Measurements from ENCODE around the gene REXO5. TPM values are rescaled to one million over a fixed set of nuclear protein-coding genes. Genes with fewer than 3 reads are reported as not detected.

The REXO5 gene
- total and polyA plus RNA-seq, 7 donors = 0.63 to 1.8 (median 1.1) TPM

- no peak overlapping the region for H3K4me3 ChIP-seq
- intact Hi-C loops (cut with DNase I) = loop anchor here in 1 of 2 donors (5.0 kb wide), 1 partner anchor 33 kb away; the partner anchor contains the start of genes DCUN1D3 and LYRM1
Measured at GRCh38 chr16:20868890-20869289, 62.6 kb downstream of the REXO5 start.

GRCh38 chr16:20870122-20870820 lies 63.9 kb downstream of the REXO5 start:
- ATAC-seq (no peak), DNase-seq (no peak)
- peaks cover 74% of the 10 kb centered on the region for H3K4me1 ChIP-seq
- H3K27me3 ChIP-seq (ENCODE audit: insufficient read depth in 3 of 3, low read length in 2 of 3) = no peaks in the 10 kb centered on the region
- no peaks in the 10 kb centered on the region for H3K36me3 ChIP-seq (ENCODE audit: insufficient read depth in 1 of 2, low read depth in 1 of 2)
- no peak overlapping the region for H3K4me3 ChIP-seq
- WGBS, 3 donors = 64 to 77% (median 67%) methylated on average over 2 of the region's 2 CpGs
- H3K27ac ChIP-seq = no peak overlapping the region
- intact Hi-C loops (cut with DNase I) = no loop called here
- no peak for TF ChIP-seq CTCF (IDR thresholded peaks at IDR 0.05)
- H3K9me3 ChIP-seq = no peaks in the 10 kb centered on the region

More at GRCh38 chr16:20868890-20869289, 62.6 kb downstream of the REXO5 start:
- no peaks in the 10 kb centered on the region for H3K36me3 ChIP-seq (ENCODE audit: insufficient read depth in 1 of 2, low read depth in 1 of 2)
- WGBS, 3 donors = 6 to 9% (median 7%) methylated on average over 3 of the region's 3 CpGs
- peak; percentile 89 to 93 for DNase-seq
- no peaks in the 10 kb centered on the region for H3K9me3 ChIP-seq
- no peak for TF ChIP-seq CTCF (IDR thresholded peaks at IDR 0.05)
- H3K4me1 ChIP-seq = peaks cover 65% of the 10 kb centered on the region
- H3K27ac ChIP-seq = no peak overlapping the region
- no peaks in the 10 kb centered on the region for H3K27me3 ChIP-seq (ENCODE audit: insufficient read depth in 3 of 3, low read length in 2 of 3)
- ATAC-seq = peak; percentile 76 to 92 (median 90)

- intact Hi-C loops (cut with DNase I) = no loop called here
- Histone ChIP-seq H3K27me3 (ENCODE audit: insufficient read depth in 3 of 3, low read length in 2 of 3) (no peaks in the 10 kb centered on the region), H3K9me3 (no peaks in the 10 kb centered on the region), H3K4me1 (peaks cover 66% of the 10 kb centered on the region), H3K4me3 (no peak overlapping the region), H3K27ac (no peak overlapping the region), H3K36me3 (ENCODE audit: insufficient read depth in 1 of 2, low read depth in 1 of 2) (no peaks in the 10 kb centered on the region)
- no peak for TF ChIP-seq CTCF (IDR thresholded peaks at IDR 0.05)
- WGBS, 3 donors = 8 to 60% (median 17%) methylated on average over 2 of the region's 2 CpGs
- ATAC-seq (no peak), DNase-seq (no peak)
Measured at GRCh38 chr16:20871258-20871657, 64.9 kb downstream of the REXO5 start.

GRCh38 chr16:20871941-20872815 lies 65.9 kb downstream of the REXO5 start:
- DNase-seq (no peak), ATAC-seq (no peak)
- H3K27ac ChIP-seq = no peak overlapping the region
- H3K9me3 ChIP-seq = no peaks in the 10 kb centered on the region
- no peak for TF ChIP-seq CTCF (IDR thresholded peaks at IDR 0.05)
- peaks cover 57% of the 10 kb centered on the region for H3K4me1 ChIP-seq
- intact Hi-C loops (cut with DNase I) = no loop called here
- no peaks in the 10 kb centered on the region for H3K36me3 ChIP-seq (ENCODE audit: insufficient read depth in 1 of 2, low read depth in 1 of 2)
- H3K4me3 ChIP-seq = no peak overlapping the region
- 81 to 85% (median 84%) methylated on average over 9 of the region's 9 CpGs for WGBS, 3 donors
- H3K27me3 ChIP-seq (ENCODE audit: insufficient read depth in 3 of 3, low read length in 2 of 3) = no peaks in the 10 kb centered on the region
